ENCODE data around the gene ADGRL1.

- TF ChIP-seq EZH2phosphoT487 (IDR thresholded peaks at IDR 0.05; ENCODE audit: borderline replicate concordance, low read depth, low read length), result no peak
- TF ChIP-seq CTCF (conservative IDR thresholded peaks at IDR 0.05; ENCODE audit: low read length), result no peak
Measured at GRCh38 chr19:14142262-14143190, 63.4 kb downstream of the ADGRL1 start.

All from OCI-LY7 (cell line).